ENCODE data around the gene CHAT. TPM values are rescaled to one million over a fixed set of nuclear protein-coding genes. Genes with fewer than 3 reads are reported as not detected.
"Not testable (repeated sequence)": the region's sequence is repeated elsewhere in the genome, so short reads cannot be mapped to it uniquely, and the experiment has no call there.

Gene CHAT
- total RNA-seq, 2 experiments from 2014 or later, result not detected

DNA sequence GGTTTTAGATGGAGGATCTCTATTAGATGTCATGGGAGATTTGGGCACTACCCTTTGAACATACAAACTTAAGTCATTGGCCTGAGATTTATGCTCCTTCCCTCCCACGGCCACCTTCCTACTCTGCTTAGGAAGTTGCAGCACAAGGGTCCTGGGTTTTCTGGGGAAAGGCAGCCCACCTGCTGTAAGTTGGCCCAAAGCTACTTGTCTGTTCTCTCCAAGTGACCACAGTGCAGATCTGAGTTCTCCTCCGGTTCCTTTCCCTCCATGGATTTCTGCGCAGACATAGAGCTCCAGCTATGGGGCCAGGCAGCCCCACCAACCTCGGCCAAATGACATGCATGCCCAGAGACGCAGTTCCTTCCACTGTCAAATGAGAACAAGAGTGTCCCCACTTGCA lies 52.8 kb downstream of the CHAT start:
- ChIA-PET POLR2A (interaction anchor here (0.6 kb wide), 1 partner anchor 143 kb away, joined by 3 read pairs; no protein-coding TSS in a partner anchor), CTCF (no interaction called here)
- Mint-ChIP-seq H3K4me3 (no peak overlapping the region), H3K4me1 (ENCODE audit: low read depth) (no peaks in the 10 kb centered on the region), H3K9me3 (ENCODE audit: insufficient read depth) (no peaks in the 10 kb centered on the region), H3K27me3 (ENCODE audit: low read depth) (peaks cover 42% of the 10 kb centered on the region), H3K36me3 (ENCODE audit: low read depth) (no peaks in the 10 kb centered on the region), H3K27ac (no peak overlapping the region)
- ATAC-seq (no peak), DNase-seq (no peak)

GRCh38 chr10:49667991-49668390 lies 54.2 kb downstream of the CHAT start:
- Mint-ChIP-seq H3K9me3 (ENCODE audit: insufficient read depth) (no peaks in the 10 kb centered on the region), H3K36me3 (ENCODE audit: low read depth) (no peaks in the 10 kb centered on the region), H3K4me3 (no peak overlapping the region), H3K27ac (no peak overlapping the region), H3K4me1 (ENCODE audit: low read depth) (no peaks in the 10 kb centered on the region), H3K27me3 (ENCODE audit: low read depth) (peaks cover 47% of the 10 kb centered on the region)
- ATAC-seq (no peak), DNase-seq (no peak)
- CTCF ChIA-PET, result no interaction called here
- POLR2A ChIA-PET, result no interaction called here

GRCh38 chr10:49668684-49669083 lies 54.8 kb downstream of the CHAT start:
- H3K4me1 Mint-ChIP-seq (ENCODE audit: low read depth), result no peaks in the 10 kb centered on the region
- no peak for DNase-seq
- no peaks in the 10 kb centered on the region for H3K36me3 Mint-ChIP-seq (ENCODE audit: low read depth)
- ATAC-seq, result no peak
- no peak overlapping the region for H3K4me3 Mint-ChIP-seq
- CTCF ChIA-PET, result no interaction called here
- H3K9me3 Mint-ChIP-seq (ENCODE audit: insufficient read depth), result no peaks in the 10 kb centered on the region
- H3K27me3 Mint-ChIP-seq (ENCODE audit: low read depth), result peaks cover 54% of the 10 kb centered on the region
- POLR2A ChIA-PET, result no interaction called here
- no peak overlapping the region for H3K27ac Mint-ChIP-seq

DNA sequence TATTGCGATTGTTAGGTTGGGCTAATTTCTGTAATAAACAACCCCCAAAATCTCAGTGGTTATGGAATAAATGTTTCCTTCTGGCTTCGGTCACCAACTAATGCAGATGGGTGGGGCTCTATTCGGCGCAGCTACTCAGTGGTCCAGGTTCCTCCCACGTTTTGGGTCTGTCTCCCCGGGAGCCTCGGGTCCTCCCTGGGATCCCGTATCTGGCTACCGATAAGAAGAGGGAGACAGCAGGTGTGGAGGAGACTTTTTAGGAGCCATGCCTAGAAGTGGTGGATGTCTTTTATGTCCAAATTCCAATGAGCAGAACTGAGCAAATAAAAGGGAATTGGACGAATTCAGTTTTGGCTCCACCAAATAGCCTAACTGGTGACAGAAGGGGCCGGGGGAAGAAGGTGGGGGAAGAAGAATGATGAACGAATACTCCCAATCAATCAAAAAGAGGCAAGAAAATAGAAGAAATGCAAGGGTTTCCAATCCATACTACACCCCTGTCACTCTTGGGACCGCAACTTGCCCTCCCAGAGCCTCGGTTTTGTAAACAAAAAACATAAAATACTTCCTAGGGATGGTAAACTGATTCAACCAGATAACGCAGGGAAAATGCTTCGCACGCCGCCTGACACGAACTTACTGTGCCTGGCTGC lies 65.1 kb downstream of the CHAT start:
- no peak for ATAC-seq
- peaks cover 48% of the 10 kb centered on the region for H3K27me3 Mint-ChIP-seq (ENCODE audit: low read depth)
- H3K27ac Mint-ChIP-seq, result no peak overlapping the region
- no peaks in the 10 kb centered on the region for H3K36me3 Mint-ChIP-seq (ENCODE audit: low read depth)
- ChIA-PET CTCF (no interaction called here), POLR2A (no interaction called here)
- H3K4me3 Mint-ChIP-seq, result peak overlapping the region; percentile 18
- no peak for DNase-seq
- no peaks in the 10 kb centered on the region for H3K9me3 Mint-ChIP-seq (ENCODE audit: insufficient read depth)
- no peaks in the 10 kb centered on the region for H3K4me1 Mint-ChIP-seq (ENCODE audit: low read depth)

DNA sequence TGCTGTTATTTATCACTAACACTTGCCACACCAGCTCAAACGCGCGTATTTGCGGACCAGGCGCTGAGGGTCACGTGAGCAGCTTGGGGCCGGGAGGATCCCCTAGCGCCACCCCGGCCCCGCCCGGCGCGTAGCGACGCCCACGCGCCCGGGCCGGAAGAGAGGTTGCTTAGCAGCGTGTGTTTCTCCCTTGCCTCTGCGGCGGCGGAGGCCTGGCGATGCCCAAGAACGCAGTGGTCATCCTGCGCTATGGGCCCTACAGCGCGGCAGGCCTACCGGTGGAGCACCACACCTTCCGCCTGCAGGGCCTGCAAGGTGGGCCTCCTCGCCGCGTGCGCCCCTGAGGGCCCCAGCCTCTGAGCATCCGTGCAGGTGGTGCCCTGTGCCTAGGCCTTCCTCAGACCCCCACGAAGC lies 65.7 kb downstream of the CHAT start, which contains the start of gene C10orf53:
Gene C10orf53 (plus strand): TSS at position 172 of the 414 bp plus-strand sequence. CDS start 47 bp downstream, at position 219.
- Mint-ChIP-seq H3K27ac (no peak within 1 kb of the TSS), H3K4me3 (peak within 1 kb of the TSS; percentile 18), H3K9me3 (ENCODE audit: insufficient read depth) (no peaks in the 10 kb centered on the region), H3K36me3 (ENCODE audit: low read depth) (no peaks in the 10 kb centered on the region), H3K4me1 (ENCODE audit: low read depth) (no peaks in the 10 kb centered on the region), H3K27me3 (ENCODE audit: low read depth) (peaks cover 43% of the 10 kb centered on the region)
- peak; percentile 74 for ATAC-seq
- peak; percentile 47 for DNase-seq
- ChIA-PET POLR2A (no interaction called here), CTCF (no interaction called here)

DNA sequence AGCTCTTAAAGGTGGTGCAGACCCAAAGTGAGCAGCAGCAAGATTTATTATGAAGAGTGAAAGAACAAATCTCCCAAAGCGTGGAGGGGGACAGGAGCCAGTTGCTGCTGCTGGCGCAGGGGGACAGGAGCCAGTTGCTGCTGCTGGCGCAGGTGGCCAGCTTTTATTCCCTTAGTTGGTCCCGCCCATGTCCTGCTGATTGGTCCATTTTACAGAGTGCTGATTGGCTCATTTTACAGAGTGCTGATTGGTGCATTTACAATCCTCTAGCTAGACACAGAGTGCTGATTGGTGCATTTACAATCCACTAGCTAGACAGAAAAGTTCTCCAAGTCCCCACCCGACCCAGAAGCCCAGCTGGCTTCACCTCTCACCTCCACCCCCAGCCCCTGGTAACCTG lies 68.6 kb downstream of the CHAT start:
- CTCF ChIA-PET; H3K4me3 Mint-ChIP-seq; H3K4me1 Mint-ChIP-seq (ENCODE audit: low read depth); H3K27ac Mint-ChIP-seq; DNase-seq; H3K36me3 Mint-ChIP-seq (ENCODE audit: low read depth); ATAC-seq; H3K9me3 Mint-ChIP-seq (ENCODE audit: insufficient read depth); POLR2A ChIA-PET: not testable (repeated sequence)
- peaks cover 33% of the 10 kb centered on the region for H3K27me3 Mint-ChIP-seq (ENCODE audit: low read depth)

GRCh38 chr10:49682879-49683278 lies 69.0 kb downstream of the CHAT start:
- DNase-seq (no peak), ATAC-seq (no peak)
- ChIA-PET POLR2A (no interaction called here), CTCF (no interaction called here)
- H3K36me3 Mint-ChIP-seq (ENCODE audit: low read depth), result no peaks in the 10 kb centered on the region
- H3K27me3 Mint-ChIP-seq (ENCODE audit: low read depth), result peaks cover 33% of the 10 kb centered on the region
- no peaks in the 10 kb centered on the region for H3K9me3 Mint-ChIP-seq (ENCODE audit: insufficient read depth)
- no peak overlapping the region for H3K4me3 Mint-ChIP-seq
- no peak overlapping the region for H3K27ac Mint-ChIP-seq
- H3K4me1 Mint-ChIP-seq (ENCODE audit: low read depth), result no peaks in the 10 kb centered on the region

- POLR2A ChIA-PET, result no interaction called here
- no peak for ATAC-seq
- H3K4me3 Mint-ChIP-seq, result no peak overlapping the region
- no peaks in the 10 kb centered on the region for H3K4me1 Mint-ChIP-seq (ENCODE audit: low read depth)
- no peak for DNase-seq
- CTCF ChIA-PET, result no interaction called here
- H3K9me3 Mint-ChIP-seq (ENCODE audit: insufficient read depth), result no peaks in the 10 kb centered on the region
- H3K27me3 Mint-ChIP-seq (ENCODE audit: low read depth), result peaks cover 49% of the 10 kb centered on the region
- H3K27ac Mint-ChIP-seq, result no peak overlapping the region
- no peaks in the 10 kb centered on the region for H3K36me3 Mint-ChIP-seq (ENCODE audit: low read depth)
Observed at GRCh38 chr10:49686651-49687050, 72.8 kb downstream of the CHAT start.

DNA sequence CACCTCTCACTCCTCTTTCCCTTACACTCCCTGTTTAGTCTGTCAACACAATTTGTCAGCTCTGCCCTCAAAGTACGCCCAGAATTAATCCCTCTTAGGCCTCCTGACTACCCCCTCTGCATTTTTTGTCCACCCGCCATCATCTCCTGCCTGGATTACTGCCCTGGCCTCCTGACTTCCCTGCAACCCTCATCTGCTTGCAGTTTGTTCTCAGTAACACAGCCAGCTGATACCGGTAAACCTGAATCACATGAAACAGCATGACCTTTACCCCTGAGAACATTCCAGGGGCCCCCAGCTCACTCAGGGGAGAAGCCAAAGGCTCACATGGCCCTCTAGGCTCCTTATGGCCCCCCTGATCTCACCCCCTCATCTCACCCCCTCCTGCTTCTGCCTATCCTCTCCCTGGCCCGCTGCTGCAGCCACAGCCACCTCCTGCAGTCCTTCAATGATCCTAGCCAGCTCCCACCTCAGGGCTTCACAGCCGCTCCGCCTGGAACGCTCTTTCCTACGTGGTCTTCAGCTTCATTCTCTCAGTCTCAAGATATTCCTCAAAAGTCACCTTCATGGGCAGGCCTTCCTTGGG lies 74.5 kb downstream of the CHAT start:
- no peak overlapping the region for H3K27ac Mint-ChIP-seq
- ChIA-PET CTCF (no interaction called here), POLR2A (no interaction called here)
- peaks cover 62% of the 10 kb centered on the region for H3K27me3 Mint-ChIP-seq (ENCODE audit: low read depth)
- H3K9me3 Mint-ChIP-seq (ENCODE audit: insufficient read depth), result no peaks in the 10 kb centered on the region
- no peak for ATAC-seq
- H3K4me1 Mint-ChIP-seq (ENCODE audit: low read depth), result no peaks in the 10 kb centered on the region
- H3K36me3 Mint-ChIP-seq (ENCODE audit: low read depth), result no peaks in the 10 kb centered on the region
- no peak for DNase-seq
- H3K4me3 Mint-ChIP-seq, result no peak overlapping the region

- POLR2A ChIA-PET, result no interaction called here
- no peak overlapping the region for H3K27ac Mint-ChIP-seq
Observed at GRCh38 chr10:49688920-49689319, 75.1 kb downstream of the CHAT start.

GRCh38 chr10:49689882-49690510 lies 76.2 kb downstream of the CHAT start:
- DNase-seq (no peak), ATAC-seq (no peak)
- Mint-ChIP-seq H3K9me3 (ENCODE audit: insufficient read depth) (no peaks in the 10 kb centered on the region), H3K27ac (no peak overlapping the region), H3K36me3 (ENCODE audit: low read depth) (no peaks in the 10 kb centered on the region), H3K27me3 (ENCODE audit: low read depth) (peaks cover 62% of the 10 kb centered on the region), H3K4me1 (ENCODE audit: low read depth) (no peaks in the 10 kb centered on the region), H3K4me3 (no peak overlapping the region)
- ChIA-PET POLR2A (no interaction called here), CTCF (no interaction called here)

More at GRCh38 chr10:49688920-49689319, 75.1 kb downstream of the CHAT start:
- Mint-ChIP-seq H3K36me3 (ENCODE audit: low read depth) (no peaks in the 10 kb centered on the region), H3K4me1 (ENCODE audit: low read depth) (no peaks in the 10 kb centered on the region), H3K9me3 (ENCODE audit: insufficient read depth) (no peaks in the 10 kb centered on the region), H3K4me3 (no peak overlapping the region), H3K27me3 (ENCODE audit: low read depth) (peaks cover 65% of the 10 kb centered on the region)
- DNase-seq (no peak), ATAC-seq (no peak)
- CTCF ChIA-PET, result no interaction called here

DNA sequence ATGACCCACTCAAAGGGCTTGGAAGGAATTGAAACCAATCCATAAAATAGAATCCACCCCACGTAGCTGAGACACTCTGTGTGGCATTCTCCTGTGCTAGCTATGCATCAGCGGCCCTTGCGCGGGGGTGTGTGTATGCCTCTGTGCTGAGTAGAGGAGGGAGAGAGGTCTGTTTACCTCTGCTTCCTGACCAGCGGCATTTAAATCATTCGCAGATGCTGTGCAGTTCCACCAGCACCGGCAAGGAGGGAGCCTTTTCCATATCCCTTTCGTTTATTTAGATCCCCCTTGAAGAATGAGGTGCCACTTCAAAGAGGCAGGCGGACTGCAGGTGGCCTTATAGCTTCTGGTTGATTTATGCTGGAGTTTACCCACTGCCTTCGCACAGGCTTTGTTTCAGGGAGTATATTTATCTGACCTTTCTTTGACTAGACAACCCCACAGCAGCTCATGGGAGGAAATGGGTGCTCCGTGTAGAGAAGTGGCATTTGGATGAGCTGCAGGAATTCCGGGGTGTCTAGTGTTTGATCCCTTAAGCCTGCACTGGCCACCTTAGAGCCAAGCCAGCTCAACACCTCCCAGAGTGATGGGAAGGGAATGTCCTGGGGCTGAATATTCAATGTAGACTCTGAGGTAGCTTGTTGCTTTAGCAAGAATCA lies 77.0 kb downstream of the CHAT start:
- H3K4me3 Mint-ChIP-seq, result no peak overlapping the region
- no peaks in the 10 kb centered on the region for H3K36me3 Mint-ChIP-seq (ENCODE audit: low read depth)
- peaks cover 62% of the 10 kb centered on the region for H3K27me3 Mint-ChIP-seq (ENCODE audit: low read depth)
- DNase-seq (no peak), ATAC-seq (no peak)
- CTCF ChIA-PET, result interaction anchor here (1.0 kb wide), 1 partner anchor 96 kb away, joined by 3 read pairs; no protein-coding TSS in a partner anchor
- POLR2A ChIA-PET, result no interaction called here
- no peaks in the 10 kb centered on the region for H3K9me3 Mint-ChIP-seq (ENCODE audit: insufficient read depth)
- H3K27ac Mint-ChIP-seq, result no peak overlapping the region
- no peaks in the 10 kb centered on the region for H3K4me1 Mint-ChIP-seq (ENCODE audit: low read depth)
